ENCODE results near the gene EFEMP2.

Gene EFEMP2

DNA sequence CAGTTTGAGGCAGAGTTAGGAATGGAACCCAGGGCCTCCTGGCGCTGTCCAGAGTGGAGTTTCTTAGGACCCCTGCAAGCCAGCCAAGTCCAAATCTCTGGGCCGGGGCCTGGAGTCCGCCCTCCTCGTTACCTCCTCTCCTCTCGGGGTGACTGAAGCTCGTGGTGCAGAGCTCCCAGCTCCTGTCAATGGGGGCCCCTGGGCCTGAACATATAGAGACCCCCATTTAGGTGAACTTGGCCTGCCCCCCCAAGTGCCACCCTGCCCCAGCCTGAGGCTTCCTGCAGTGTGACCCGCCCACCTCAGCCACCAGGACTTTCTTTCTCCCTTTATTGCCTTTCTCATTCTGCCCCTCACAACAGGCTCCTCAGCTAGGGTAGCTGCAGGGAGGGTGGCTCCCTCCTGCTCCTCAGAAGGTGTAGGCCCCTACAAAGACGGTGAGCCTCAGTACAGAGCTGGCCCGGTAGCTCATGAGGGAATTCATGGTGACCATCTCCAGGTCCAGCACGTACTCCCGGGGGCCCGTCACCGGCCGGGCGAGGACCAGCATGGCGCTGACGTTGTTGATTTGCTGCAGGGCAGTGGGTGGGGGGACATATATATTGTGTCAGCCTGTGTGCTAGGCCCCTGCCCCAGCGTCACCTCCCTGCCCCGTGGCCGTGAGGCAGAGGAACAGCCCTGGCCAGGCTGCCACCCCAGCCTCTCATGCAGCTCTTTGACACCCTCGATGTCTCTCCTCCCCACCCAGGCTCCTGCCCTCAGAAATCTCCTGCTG is 5.9 kb downstream of the EFEMP2 start:
- DNase-seq (ENCODE audit: low read depth in 2 of 2, low spot score in 1 of 2), result no peak

DNA sequence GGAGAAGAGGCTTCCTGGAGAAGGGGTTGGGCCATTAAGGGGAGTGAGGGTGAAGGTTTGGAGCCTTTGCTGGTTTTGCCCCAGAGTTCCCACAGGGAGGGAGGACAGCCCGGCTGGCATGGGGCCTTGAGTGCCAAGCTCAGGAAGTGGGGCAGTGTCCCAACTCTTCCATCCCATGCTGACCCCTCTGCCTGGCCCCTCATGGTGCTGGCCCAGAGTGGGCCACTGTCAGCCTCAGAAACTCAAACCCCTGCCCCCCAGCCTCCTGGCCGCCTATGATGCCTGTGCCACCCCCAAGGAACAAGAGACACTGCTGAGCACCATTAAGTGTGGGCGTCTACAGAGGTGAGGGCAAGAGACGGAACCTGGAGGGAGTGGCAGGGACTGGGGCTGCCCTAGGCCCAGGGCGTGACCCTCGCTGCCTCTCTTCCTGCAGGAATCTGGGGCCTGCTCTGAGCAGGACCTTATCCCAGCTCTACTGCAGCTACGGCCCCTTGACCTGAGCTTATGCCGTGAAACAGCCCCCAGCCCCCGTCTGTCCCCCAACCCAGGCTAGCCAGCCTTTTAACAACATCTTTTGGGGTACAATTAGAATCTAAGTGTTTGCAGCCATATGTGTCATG is 6.9 kb downstream of the EFEMP2 start:
- DNase-seq (ENCODE audit: low read depth in 2 of 2, low spot score in 1 of 2), result no peak

DNA sequence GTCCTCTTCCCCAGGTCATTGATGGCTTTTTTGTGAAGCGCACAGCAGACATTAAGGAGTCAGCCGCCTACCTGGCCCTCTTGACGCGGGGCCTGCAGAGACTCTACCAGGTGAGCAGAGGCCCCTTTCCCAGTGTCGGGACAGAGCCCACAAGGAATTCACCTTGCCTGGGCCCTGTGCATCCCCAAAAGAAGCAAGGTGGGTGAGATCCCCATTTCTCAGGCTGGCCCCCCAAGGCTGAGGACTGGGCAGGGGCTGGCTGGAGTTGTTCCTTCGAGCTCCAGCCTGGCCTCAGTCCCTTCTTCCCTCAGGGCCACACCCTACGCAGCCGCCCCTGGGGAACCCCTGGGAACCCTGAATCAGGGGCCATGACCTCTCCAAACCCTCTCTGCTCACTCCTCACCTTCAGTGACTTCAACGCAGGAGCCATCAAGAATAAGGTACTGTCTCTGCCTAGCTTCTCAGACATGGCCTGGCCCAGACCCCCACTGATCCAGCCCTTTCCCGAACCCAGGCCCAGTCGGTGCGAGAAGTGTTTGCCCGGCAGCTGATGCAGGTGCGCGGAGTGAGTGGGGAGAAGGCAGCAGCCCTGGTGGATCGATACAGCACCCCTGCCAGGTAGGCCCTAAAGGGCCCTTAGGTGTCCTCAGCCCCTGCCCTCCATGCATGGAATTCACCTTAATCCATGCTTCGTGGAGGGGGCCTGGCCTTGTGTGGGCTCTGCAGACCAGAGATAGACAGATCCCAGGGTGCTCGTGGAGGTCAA is 7.7 kb downstream of the EFEMP2 start:
- no peak for DNase-seq (ENCODE audit: low read depth in 2 of 2, low spot score in 1 of 2)

DNA sequence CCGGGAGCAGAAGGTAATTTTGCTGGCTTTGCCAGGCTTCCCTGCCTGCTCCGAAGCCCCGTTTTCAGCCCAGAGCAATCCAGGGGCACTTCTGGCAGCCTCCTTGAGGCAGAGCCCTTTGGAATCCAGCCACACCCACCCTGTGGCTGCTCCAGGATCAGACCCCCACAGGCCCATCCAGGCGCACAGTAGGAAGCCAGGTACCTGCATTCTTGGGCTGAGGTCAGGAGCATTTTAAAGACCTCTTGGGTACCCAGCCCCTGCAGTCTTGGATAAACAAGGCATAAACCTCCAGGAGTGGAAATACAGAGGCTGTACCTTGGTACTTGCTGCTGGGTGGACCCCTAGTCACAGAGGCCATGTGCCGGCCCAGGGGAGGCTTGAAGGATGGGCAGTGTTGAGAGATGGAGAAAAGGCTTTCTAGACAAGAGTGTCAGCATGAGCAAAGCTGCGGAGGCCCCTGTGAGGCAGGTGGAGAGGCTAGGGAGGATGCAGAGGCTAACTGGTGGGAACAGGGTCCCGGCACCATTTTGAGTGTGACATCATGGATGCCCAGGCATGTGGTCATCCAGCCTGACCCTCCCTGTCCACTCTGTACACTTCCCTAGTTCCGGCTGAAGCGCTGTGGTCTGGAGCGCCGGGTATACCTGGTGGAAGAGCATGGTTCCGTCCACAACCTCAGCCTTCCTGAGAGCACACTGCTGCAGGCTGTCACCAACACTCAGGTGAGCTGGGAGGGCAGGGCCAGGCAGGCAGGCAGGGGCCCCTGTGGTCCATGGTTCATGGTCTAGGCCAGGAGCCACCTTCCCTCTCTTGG is 8.5 kb downstream of the EFEMP2 start:
- DNase-seq (ENCODE audit: low read depth in 2 of 2, low spot score in 1 of 2), result no peak

DNA sequence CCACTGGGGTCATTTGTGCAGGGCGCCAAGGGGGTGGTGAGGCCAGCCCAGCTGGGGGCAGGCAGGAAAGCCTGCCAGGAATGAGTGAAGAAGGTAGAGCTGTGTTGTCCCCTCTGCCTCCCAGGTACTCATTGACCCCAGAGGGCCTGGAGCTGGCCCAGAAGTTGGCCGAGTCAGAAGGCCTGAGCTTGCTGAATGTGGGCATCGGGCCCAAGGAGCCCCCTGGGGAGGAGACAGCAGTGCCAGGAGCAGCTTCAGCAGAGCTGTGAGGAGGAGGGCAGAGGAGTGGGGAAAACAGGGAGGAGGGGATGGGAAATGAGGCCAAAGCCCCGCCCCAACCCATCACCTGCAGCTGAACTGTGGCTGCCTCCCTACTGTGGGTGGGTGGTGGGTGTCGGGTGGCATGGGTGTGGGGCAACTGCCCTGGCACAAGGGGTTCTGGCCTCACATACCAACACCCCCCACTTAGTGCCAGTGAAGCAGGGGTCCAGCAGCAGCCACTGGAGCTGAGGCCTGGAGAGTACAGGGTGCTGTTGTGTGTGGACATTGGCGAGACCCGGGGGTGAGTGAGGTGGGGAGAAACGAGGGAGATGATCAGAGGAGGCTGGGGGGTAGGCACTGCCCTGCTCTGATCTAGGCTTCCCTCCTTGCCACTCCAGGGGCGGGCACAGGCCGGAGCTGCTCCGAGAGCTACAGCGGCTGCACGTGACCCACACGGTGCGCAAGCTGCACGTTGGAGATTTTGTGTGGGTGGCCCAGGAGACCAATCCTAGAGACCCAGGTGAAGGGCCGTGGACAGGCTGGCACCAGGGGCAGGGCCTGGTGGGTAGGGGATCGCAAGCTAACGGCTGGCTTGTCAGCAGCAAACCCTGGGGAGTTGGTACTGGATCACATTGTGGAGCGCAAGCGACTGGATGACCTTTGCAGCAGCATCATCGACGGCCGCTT is 9.4 kb downstream of the EFEMP2 start:
- no peak for DNase-seq (ENCODE audit: low read depth in 2 of 2, low spot score in 1 of 2)

DNA sequence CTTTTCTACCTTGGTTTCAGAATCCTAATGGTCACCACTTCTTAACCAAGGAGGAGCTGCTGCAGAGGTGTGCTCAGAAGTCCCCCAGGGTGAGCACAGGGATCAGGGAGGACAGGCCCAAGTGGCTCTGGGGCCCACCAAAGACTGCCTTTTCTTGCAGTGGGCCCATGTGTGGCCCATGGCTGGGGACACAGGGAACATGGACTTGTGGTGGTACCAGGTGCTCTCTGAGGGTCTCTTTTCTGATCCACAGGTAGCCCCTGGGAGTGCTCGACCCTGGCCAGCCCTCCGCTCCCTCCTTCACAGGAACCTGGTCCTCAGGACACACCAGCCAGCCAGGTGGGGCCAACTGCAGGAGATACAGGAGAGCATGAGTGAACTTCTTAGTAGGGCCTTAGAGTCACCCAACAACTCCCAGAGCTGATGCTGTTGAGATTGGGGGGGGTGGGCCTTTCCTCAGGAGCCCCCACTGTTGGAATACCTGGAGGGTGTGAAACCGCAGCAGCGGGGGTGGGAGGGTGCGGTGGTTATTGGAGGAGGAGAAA is 10.3 kb downstream of the EFEMP2 start:
- no peak for DNase-seq (ENCODE audit: low read depth in 2 of 2, low spot score in 1 of 2)

DNA sequence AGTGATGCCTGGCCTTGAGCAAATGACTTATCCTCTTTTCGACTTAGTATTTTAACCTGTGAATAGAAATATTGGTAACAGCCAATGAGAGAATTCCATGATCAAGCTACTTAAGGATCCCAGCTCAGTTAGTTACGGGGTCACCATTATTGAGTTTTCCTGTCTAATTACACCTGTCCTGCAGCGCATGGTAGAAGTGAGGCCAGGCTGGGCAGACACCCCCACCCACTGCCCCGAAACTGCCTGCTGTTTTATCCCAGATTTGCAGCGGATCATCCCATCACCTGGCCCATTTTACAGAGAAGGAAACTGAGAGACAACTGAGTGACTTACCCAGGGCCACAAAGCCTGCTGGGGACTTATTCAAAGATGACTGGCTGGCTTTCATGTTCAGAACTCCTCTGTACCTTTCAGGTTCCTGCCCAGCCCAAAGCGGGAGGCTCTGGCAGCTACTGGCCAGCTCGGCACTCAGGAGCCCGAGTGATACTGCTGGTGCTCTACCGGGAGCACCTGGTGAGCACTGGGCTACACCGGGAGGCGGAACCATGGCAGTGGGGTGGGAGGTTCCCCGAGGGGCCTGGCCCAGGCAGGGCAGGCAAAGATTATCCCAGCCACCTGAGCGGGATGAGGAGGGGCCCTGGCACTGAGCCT is 10.9 kb downstream of the EFEMP2 start:
- no peak for DNase-seq (ENCODE audit: low read depth in 2 of 2, low spot score in 1 of 2)

DNA sequence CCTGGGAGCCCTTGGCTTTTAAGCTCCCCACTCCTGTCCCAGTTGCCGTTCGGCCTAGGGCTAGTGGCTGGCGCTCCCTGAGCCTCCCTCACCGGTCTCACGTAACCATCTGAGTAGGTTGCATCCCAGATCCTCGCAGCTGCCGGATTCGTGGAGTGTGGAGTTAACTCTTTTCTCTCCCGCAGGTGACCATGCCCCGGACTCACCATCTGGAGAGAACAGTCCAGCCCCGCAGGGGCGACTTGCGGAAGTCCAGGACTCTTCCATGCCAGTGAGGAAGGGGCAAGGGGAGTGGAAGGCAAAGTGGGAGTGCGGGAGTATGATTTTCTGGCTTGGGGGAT is 11.5 kb downstream of the EFEMP2 start:
- no peak for DNase-seq (ENCODE audit: low read depth in 2 of 2, low spot score in 1 of 2)

DNA sequence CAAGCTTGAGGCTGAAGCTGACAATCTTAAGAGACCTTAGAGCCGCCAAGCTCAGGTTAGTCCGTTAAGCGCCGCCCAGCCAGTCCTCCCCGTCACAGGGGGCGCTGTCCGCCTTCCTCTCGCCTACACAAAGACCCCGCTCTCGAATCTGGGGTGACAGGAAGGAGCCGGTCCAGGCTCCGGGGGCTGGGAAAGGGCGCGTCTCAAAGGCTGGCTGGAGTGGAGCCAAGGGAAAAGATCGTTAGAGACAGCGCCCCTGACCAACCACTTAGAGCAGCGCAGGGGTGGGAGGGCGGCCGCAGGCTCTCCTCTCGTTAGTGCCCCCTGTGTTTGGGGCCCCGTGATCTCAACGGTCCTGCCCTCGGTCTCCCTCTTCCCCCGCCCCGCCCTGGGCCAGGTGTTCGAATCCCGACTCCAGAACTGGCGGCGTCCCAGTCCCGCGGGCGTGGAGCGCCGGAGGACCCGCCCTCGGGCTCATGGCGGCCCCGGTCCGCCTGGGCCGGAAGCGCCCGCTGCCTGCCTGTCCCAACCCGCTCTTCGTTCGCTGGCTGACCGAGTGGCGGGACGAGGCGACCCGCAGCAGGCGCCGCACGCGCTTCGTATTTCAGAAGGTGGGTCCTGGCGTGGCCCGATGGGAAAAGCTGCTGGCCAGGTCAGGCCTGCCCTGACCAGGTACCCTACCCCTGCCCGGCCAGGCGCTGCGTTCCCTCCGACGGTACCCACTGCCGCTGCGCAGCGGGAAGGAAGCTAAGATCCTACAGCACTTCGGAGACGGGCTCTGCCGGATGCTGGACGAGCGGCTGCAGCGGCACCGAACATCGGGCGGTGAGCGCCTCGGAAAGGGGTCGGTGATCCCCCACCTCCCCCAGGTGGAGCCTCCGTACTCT is 12.1 kb downstream of the EFEMP2 start, which contains the start of gene MUS81:
Gene MUS81, plus strand, starts transcription at position 156 of the 887 bp plus-strand sequence. Its CDS starts 321 bp downstream, at position 477.
- peak; percentile 92 to 94 for DNase-seq (ENCODE audit: low read depth in 2 of 2, low spot score in 1 of 2)

DNA sequence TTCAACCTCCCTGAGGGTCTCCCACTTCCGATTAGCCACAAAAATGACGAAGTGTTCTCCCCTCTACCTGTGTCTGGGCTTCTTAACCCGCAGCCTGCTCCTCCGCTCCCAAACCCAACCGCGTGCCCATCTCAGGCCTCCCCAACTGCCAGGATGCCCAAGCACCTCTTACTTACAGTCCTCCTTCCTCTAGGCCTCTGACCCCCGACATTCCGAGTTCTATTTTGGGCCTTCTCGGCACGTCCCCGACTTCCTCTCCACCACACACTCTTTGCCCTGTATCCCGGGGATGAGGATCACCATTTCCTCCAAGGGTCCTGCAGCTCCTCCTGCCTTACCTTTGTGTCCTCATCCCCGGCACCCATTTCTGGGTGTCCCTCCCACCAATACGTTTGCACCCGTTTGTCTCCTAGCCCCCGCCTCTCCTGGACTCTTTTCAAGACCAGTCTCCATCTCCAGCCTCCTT is 12.8 kb downstream of the EFEMP2 start:
- DNase-seq (ENCODE audit: low read depth in 2 of 2, low spot score in 1 of 2), result no peak

DNA sequence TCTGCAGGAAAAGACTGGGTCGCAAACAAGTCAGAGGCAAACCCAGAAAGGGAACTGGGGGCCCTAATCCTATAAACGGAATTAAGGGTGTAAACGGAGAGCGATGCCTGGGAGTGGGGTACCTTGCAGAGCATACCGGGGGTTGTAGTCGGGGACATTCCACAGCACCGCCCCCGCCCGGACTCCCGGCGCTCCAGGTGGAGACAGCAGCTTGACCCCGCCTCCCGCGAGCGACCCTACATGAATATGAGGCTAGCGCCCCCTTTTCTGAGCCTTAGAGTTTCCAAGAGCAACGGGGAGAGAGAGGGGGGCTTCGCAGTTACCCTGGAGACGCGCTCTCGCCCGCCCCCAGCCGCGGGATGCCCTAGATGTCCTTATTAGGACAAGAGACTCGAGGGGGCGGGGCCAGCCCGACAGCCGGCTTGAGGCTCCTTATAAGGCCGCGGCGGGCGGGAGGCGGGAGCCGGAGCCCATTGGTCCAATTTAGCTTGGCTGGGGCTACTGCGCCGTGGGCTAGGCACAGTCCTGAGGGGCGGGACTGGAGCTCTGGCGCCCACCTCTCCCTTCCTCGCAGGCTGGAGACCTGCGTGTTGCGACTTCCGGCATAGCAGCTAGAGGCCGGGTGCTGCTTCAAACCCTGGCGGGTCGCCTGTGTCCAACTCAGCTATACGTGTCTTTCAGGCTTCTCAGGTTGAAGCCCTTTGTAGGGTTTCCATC is 13.3 kb downstream of the EFEMP2 start:
- DNase-seq (ENCODE audit: low read depth in 2 of 2, low spot score in 1 of 2), result peak; percentile 92 to 99

DNA sequence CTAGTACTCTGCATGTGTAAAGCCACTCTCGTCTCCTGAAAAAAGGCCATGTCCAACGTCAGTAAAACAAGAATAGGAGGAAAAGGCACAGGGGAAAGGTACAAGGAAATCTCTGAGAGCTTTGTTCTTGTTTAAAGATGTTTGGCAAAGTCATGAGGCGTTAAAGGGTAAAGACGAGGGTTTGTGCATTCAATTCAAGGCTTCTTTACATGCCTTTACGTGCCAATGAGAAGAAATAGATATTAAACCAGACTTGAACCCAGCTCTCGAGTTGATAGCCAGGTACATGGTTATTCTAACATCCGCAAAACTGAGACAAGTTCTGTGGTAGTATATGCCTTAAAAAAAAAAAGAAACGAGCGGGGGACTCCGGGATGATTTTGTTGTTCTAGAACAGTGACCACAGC is 13.9 kb downstream of the EFEMP2 start:
- no peak for DNase-seq (ENCODE audit: low read depth in 2 of 2, low spot score in 1 of 2)

DNA sequence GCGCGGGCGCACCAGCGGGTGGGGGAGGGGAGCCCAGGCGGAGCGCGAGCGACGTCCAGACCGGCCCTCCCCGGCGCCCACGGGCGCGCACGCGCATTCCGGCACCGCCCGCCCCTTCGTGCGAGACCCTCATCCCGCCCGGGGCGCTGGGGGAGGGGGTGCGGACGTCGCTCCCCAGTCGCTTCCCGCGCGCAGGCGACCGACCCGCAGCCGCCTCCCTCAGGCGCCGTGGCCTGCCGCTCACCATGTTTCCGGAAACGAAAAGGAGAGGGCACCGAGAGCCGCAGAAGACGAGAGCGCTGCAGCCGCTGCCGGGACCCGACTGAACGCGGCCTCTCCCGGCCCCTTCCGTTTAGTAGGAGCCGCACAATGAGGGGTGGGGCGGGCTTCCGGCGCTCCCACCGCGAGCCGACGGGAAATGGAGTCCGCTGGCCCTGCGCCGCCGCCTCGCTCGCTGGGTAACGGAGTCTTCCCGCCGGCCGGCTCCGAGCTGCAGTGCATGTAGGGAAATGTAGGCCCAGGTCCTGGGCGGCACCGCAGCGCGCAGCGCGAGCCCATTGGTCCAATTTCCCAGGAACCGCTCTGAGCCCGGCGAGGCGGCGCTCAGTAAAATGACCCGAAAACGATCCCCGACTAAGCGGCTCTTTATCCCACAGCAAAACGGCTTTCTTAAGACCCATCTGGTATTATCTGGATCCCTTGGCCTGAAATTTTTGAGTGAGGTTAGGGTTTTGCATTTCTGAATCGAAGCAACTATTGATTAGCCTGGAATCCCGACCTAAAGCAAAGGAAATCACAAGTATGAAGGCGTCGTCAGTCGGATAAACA is 14.5 kb downstream of the EFEMP2 start, which contains the start of gene CFL1:
Gene CFL1, minus strand, starts transcription at position 328 of the 828 bp plus-strand sequence. Its CDS starts 81 bp downstream, at position 247.
- DNase-seq (ENCODE audit: low read depth in 2 of 2, low spot score in 1 of 2), result peak; percentile 90 to 95

DNA sequence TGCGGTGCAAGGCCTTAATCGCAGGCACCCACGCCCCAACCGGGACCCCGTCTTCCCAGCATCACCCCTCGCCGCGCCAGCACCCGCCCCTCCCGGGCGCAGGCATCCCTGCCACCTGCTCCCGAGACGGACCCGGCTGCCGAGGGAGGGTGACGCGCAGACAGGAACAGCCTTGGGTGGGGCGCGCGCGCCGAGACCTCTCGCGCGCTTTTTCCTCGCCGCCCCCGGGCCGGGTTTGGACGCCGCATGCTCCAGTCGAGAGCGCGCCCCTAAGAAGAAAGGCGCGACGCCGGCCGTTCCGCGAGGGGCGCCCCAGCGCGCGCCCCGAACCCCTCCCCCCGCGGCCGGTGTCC is 15.1 kb downstream of the EFEMP2 start:
- peak in 1 of 2 donors; percentile 26 for DNase-seq (ENCODE audit: low read depth in 2 of 2, low spot score in 1 of 2)

DNA sequence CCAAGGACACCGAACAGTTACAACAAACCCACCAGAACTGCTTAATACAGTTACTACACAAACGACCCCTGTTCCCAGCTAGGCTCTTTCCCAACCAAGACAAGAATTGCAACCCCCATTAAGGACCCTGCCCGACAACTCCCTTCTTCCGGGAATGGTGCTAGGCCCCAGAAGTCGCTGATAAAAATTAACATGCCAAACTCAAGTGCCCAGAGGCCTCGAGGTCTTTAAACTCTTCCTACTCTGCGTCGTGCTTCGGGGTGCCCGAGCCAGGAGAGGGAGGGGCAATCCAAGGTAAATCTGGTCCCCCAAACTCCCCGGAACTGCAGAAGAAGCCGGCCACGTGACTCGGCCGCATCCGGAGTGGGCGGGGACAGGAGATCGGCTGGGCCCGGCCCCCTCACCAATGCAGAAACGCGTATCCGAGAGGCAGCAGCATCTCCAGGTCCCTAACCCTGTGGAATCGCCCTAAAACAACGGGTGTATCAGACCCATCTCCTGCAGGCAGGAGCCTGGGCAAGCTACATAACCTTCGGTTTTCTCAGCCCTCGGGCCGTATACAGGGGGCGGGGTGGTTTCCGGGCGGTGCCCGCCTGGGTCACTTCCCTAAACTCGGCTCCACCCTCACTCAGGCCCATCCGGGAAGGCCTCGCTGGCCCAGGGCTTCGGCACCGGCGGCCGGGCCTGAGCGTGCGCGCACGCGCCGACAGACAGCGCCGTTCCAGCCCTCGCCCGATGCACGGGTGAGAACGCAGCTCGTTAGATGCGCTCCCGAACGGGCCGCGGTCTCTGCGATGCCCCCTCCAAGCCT is 15.7 kb downstream of the EFEMP2 start:
- DNase-seq (ENCODE audit: low read depth in 2 of 2, low spot score in 1 of 2), result peak; percentile 65 to 72

DNA sequence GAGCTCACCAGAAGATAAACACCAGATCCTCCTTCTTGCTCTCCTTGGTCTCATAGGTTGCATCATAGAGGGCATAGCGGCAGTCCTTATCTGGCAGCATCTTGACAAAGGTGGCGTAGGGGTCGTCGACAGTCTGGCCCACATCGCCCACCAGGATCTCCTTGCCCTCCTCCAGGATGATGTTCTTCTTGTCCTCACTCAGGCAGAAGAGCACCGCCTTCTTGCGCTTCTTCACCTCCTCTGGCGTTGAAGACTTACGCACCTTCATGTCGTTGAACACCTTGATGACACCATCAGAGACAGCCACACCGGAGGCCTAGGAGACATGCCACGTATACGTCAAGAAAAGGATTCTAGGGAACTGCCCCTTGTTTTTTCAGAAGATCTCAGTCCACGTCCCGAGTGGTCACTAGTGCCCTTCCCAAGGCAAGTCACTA is 16.7 kb downstream of the EFEMP2 start:
- DNase-seq (ENCODE audit: low read depth in 2 of 2, low spot score in 1 of 2), result no peak

All from stimulated activated CD8-positive, alpha-beta memory T cell treated with anti-CD3 and anti-CD28 coated beads, Interleukin-4, amount 100 ng/mL, for 4 hours (primary cell).